Left ventricle myocardium inferior (tissue), 1 donor: Measurements from ENCODE around the gene SLC22A17. TPM values are rescaled to one million over a fixed set of nuclear protein-coding genes. Genes with fewer than 3 reads are reported as not detected.

Experiments used
- DNase-seq: peaks from one replicate; pipeline ENCODE4 v3.0.0-alpha.2; 2020
- H3K27ac ChIP-seq: fragments of 200-600 bp; replicated peaks from 2 replicates; pipeline ENCODE4 v1.8.0; 2021
- H3K27me3 ChIP-seq: fragments of 200-600 bp; 2 replicates; pipeline ENCODE4 v1.8.0; 2021; ENCODE audit warnings: low read depth
- H3K36me3 ChIP-seq: fragments of 200-600 bp; 2 replicates; pipeline ENCODE4 v1.8.0; 2021
- H3K4me1 ChIP-seq: fragments of 200-600 bp; 2 replicates; pipeline ENCODE4 v1.8.0; 2021
- H3K4me3 ChIP-seq: fragments of 200-600 bp; 2 replicates; pipeline ENCODE4 v1.8.0; 2021; ENCODE audit warnings: mild to moderate bottlenecking, moderate library complexity
- H3K9me3 ChIP-seq: fragments of 200-600 bp; replicated peaks from 2 replicates; pipeline ENCODE4 v1.8.0; 2021
- intact Hi-C: fragments of 100-400 bp; cut with micrococcal nuclease; formaldehyde crosslinking; loops from one replicate; pipeline ENCODE4 v1.11.0; 2022
- total RNA-seq: library from RNA; stranded (reverse); fragmentation: NEBNext Ultra II Directional; extraction: Animal tissue kit (Norgen Biotek cat#: 25700); gene quantifications from one replicate; pipeline ENCODE4 v1.2.1, GENCODE V29; 2021
- TF ChIP-seq, protein P1 (sequence below): fragments of 200-600 bp; IDR thresholded peaks from 2 replicates; pipeline ENCODE4 v1.8.0; 2021; ENCODE audit warnings: antibody characterized with exemption, mild to moderate bottlenecking, borderline replicate concordance
- donor health status: DM: no; HTN: yes; CAD: no; lungs with severe emphysema.

SLC22A17 gene
- total RNA-seq, 1 donor from 2014 or later = 9.7 TPM

DNA sequence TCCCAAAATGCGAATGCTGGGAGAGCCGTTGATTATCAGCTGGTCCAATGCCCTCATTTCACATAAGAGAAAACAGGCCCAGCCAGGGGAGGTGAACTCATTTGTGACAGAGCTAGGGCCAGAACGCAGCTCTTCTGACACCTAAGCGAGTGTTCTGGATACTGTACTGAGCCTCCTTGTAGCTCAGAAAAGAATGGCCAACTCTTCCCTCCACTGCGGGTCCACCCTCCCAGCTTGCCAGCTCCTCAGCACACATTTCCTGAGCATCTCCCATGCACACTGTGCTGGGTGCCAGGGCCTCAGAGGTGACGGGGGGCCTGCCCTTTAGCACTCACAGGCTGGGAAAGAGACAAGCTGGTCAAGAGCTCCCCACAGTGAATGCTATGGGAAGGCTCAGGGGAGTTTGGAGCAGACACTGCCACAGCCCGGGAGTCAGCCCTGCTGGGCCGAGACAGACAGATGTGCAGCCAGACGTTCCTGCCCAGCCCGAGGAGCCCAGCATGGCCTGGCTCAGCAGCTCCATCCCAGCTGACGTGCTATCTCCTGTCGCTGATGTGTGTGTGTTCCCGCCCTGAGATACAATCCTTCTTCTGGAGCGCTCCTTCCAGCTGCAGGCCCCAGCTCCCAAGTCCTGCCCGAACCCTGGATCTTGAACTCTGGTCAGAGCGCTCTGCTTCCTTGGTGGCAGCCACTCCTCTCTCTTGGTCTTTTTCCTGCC is 27.7 kb upstream of the SLC22A17 start:
- Histone ChIP-seq H3K36me3 (peaks cover 32% of the 10 kb centered on the region), H3K9me3 (no peaks in the 10 kb centered on the region), H3K4me3 (no peak overlapping the region), H3K27me3 (peaks cover 7% of the 10 kb centered on the region), H3K4me1 (peaks cover 17% of the 10 kb centered on the region), H3K27ac (peak overlapping the region; percentile 48)
- no peak for DNase-seq
- intact Hi-C loops = no loop called here
- TF ChIP-seq, protein P1, sequence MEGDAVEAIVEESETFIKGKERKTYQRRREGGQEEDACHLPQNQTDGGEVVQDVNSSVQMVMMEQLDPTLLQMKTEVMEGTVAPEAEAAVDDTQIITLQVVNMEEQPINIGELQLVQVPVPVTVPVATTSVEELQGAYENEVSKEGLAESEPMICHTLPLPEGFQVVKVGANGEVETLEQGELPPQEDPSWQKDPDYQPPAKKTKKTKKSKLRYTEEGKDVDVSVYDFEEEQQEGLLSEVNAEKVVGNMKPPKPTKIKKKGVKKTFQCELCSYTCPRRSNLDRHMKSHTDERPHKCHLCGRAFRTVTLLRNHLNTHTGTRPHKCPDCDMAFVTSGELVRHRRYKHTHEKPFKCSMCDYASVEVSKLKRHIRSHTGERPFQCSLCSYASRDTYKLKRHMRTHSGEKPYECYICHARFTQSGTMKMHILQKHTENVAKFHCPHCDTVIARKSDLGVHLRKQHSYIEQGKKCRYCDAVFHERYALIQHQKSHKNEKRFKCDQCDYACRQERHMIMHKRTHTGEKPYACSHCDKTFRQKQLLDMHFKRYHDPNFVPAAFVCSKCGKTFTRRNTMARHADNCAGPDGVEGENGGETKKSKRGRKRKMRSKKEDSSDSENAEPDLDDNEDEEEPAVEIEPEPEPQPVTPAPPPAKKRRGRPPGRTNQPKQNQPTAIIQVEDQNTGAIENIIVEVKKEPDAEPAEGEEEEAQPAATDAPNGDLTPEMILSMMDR = no peak

DNA sequence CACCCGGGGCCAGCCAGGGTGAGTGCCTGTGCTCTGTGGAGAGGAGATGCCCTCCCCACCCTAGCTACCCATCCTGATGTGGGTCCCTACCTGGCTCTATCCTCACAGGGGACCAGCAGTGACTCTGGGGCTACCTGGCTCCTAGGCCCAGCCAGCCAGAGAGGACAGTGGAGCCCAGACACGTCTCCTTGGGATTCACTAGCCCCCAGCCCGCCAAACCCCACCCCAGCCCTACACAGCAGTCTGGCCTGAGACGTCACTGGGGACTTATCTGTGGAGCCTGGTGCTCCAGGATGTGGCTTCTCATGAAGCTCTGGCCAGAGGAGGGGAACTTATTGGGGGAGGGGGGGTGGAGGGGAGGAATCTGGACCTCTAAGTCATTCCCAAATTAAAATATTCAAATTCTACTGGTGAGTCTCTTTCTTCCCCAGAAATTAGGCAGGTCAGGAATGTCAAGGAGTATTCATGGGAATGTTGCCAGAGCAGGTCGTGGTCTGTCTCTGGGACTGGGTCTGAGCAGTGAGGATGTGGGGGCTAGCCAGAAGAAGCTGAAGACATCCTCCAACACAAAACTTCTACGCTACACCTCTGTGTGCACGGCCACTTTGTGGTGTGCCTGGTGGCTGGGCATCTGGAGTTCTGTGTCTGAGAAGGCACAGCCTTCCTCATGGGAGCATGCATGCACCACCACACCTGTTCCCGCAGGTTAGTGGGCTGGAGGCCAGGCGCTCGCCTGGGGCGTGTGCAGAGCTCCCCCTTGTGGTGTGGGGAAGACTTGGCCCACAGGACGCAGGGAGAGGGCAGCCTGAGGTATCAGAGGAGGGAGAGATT is 26.9 kb upstream of the SLC22A17 start:
- Histone ChIP-seq H3K4me1 (peaks cover 17% of the 10 kb centered on the region), H3K36me3 (peaks cover 24% of the 10 kb centered on the region), H3K4me3 (no peak overlapping the region), H3K27ac (peak overlapping the region; percentile 48), H3K9me3 (no peaks in the 10 kb centered on the region), H3K27me3 (peaks cover 7% of the 10 kb centered on the region)
- peak; percentile 60 for DNase-seq
- intact Hi-C loops = loop anchor here (5.0 kb wide), 1 partner anchor 52 kb away; no protein-coding TSS in a partner anchor
- TF ChIP-seq, protein P1 = peak; percentile 88

DNA sequence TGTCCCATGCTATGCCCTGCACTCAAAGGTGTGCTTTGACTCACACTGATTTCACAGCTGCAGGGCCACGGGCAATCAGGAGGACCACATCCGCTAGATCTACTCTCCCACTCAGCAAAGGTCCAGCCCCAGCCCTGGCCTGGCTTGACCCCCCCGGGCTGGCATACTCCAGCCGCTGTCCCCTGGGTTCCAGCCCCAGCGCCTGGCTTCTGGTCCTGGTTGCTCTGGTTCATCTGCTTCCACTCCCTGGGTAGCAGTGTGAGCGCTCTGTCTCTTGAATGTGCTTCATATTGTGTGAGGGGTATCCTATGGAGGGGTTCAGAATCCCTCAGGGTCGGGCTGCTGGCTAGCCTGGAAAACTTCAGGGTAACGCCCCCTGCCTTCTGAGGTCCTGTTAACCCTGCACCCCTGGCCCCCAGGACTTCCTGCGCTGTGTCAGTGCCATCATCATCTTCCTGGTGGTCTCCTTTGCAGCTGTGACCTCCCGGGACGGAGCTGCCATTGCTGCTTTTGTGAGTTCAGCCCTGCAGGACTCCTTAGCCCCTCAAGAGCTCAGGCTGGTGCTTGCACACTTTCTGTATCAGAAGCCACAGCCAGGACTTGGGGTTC is 26.0 kb upstream of the SLC22A17 start:
- TF ChIP-seq, protein P1 = no peak

DNA sequence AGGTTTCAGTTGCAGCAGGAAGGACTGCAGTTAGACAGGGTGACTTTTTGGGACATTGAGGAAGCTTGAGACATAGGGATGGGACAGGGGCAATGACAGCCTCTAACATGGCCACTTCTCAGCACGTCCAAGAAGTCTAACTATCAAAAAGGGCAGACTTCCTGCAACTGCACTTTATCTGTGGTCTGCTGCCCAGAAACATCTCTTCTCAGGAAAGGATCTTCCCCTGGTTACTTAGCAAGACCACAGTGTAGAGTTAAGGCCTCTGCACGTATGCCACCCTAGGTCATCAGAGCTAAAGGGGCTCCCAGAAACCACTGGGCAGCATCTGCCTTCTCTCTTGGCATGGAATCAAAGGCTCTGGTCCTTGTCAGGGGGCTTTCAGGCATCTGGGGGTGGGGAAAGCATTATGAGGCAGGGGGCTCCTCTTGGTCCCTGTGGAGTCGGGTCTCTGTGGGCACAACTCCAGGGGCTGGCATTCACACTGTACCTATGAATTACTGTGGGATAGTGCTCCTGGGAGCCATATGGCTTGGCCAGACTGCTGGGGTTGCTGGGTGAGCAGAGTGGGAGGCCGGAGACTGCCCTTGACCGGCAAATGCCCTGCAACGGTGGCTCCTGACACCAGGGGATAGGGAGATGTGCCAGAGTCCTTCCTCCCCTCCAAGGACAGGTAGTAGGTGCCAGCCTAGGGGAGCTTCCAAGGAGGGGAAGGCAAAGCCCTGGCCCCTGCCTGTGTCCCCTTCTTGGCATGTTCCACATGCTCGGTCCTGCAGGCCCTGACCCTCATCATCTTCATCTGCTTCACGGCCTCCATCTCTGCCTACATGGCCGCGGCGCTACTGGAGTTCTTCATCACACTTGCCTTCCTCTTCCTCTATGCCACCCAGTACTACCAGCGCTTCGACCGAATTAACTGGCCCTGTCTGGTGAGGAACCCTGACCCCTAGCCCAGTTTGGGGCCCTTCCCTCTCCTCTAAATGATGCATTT is 25.2 kb upstream of the SLC22A17 start:
- Histone ChIP-seq H3K27ac (peak overlapping the region; percentile 47), H3K9me3 (no peaks in the 10 kb centered on the region), H3K4me1 (peaks cover 17% of the 10 kb centered on the region), H3K36me3 (peaks cover 12% of the 10 kb centered on the region), H3K4me3 (peak overlapping the region; percentile 47), H3K27me3 (peaks cover 7% of the 10 kb centered on the region)
- TF ChIP-seq, protein P1 = no peak
- DNase-seq = no peak
- intact Hi-C loops = loop anchor here (5.0 kb wide), 1 partner anchor 51 kb away; no protein-coding TSS in a partner anchor

More for the DNA sequence above, 26.0 kb upstream of the SLC22A17 start:
- Histone ChIP-seq H3K27me3 (peaks cover 7% of the 10 kb centered on the region), H3K27ac (peak overlapping the region; percentile 47), H3K9me3 (no peaks in the 10 kb centered on the region), H3K36me3 (peaks cover 20% of the 10 kb centered on the region), H3K4me3 (no peak overlapping the region), H3K4me1 (peaks cover 17% of the 10 kb centered on the region)
- DNase-seq = no peak
- intact Hi-C loops = loop anchor here (5.0 kb wide), 1 partner anchor 51 kb away; no protein-coding TSS in a partner anchor
